ENCODE measurements around the gene RGS13. TPM values are rescaled to one million over a fixed set of nuclear protein-coding genes. Genes with fewer than 3 reads are reported as not detected.

RGS13 gene, protein sequence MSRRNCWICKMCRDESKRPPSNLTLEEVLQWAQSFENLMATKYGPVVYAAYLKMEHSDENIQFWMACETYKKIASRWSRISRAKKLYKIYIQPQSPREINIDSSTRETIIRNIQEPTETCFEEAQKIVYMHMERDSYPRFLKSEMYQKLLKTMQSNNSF
- under 0.01 TPM in 1 of 2 replicates, not detected in the other for total RNA-seq

DNA sequence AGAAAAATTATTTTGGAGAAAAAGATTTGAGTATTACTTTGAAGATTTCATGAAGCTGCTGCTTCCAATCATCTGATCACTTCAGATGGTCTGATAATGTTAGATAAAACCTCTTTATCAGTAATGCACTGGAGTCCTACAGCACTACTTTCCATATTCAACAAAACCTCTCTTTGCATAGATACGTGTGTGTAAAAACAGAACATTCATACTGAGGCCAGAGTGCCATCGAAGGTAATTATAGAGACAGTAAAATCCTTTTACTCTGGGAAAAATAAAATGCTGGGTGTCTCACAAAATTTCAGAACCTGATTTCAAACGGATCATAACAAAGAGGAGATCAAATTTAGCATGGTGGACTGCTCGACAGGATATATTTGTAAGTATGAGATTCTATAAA, at the start of gene RGS13:
TSS of gene RGS13 (plus strand) at position 209 of the 400 bp plus-strand sequence. CDS start 8,188 bp downstream, outside the sequence.

Other genes starting within 250 kb of the RGS13 start
- gene RGS1, start 60.4 kb upstream of the RGS13 start, total RNA-seq = not detected in 2 replicates
- 10.7 and 67.1 TPM in 2 replicates for gene RGS2, start 172.9 kb downstream of the RGS13 start, total RNA-seq